GM10266 (cell line): ENCODE results near the gene OR6J1.

ENCODE experiments used
- DNase-seq: peaks from one replicate; pipeline ENCODE4 v3.0.0; 2012; ENCODE audit errors: extremely low spot score
- CTCF ChIP-seq: IDR thresholded peaks from 2 replicates; pipeline ENCODE4 v1.5.1; 2012; ENCODE audit warnings: mild to moderate bottlenecking, low read depth; ENCODE audit not compliant: control insufficient read depth, insufficient read depth; ENCODE audit errors: missing control alignments

Gene OR6J1

GRCh38 chr14:22601996-22602395 lies 42.2 kb downstream of the OR6J1 start:
- no peak for DNase-seq
- TF ChIP-seq CTCF, result no peak

- DNase-seq, result no peak
- TF ChIP-seq CTCF, result no peak
Observed at GRCh38 chr14:22601456-22601855, 42.7 kb downstream of the OR6J1 start.

GRCh38 chr14:22600027-22600426 lies 44.1 kb downstream of the OR6J1 start:
- TF ChIP-seq CTCF, result no peak

GRCh38 chr14:22599349-22599748 lies 44.8 kb downstream of the OR6J1 start:
- DNase-seq, result no peak
- TF ChIP-seq CTCF, result no peak

More at GRCh38 chr14:22600027-22600426, 44.1 kb downstream of the OR6J1 start:
- no peak for DNase-seq

- TF ChIP-seq CTCF, result no peak
- peak; percentile 59 for DNase-seq
Observed at GRCh38 chr14:22598896-22599244, 45.3 kb downstream of the OR6J1 start.

GRCh38 chr14:22598099-22598895 lies 45.9 kb downstream of the OR6J1 start, which contains the start of gene ABHD4:
ABHD4 (plus strand) TSS chr14:22598300; CDS start chr14:22598307, 7 bp downstream.
- peak; percentile 80 for DNase-seq
- no peak for TF ChIP-seq CTCF

- TF ChIP-seq CTCF, result no peak
- DNase-seq, result no peak
Observed at GRCh38 chr14:22597771-22598098, 46.4 kb downstream of the OR6J1 start.
